ENCODE results near the gene NEAT1. TPM values are rescaled to one million over a fixed set of nuclear protein-coding genes. Genes with fewer than 3 reads are reported as not detected.

Gene NEAT1
- total RNA-seq, 1 donor from 2014 or later, result 114 TPM

- no peak overlapping the region for H3K4me3 ChIP-seq (ENCODE audit: low read depth, low read length)
- H3K36me3 ChIP-seq (ENCODE audit: control insufficient read depth, insufficient read depth, low read length), result peaks cover 13% of the 10 kb centered on the region
- no peaks in the 10 kb centered on the region for H3K27me3 ChIP-seq (ENCODE audit: control insufficient read depth, insufficient read depth, low read length)
- TF ChIP-seq CTCF (IDR thresholded peaks at IDR 0.05; ENCODE audit: insufficient read depth, low read length, severe bottlenecking), result no peak
- FAIRE-seq, result no peak
- DNase-seq (ENCODE audit: low read depth), result peak; percentile 51
Observed at GRCh38 chr11:65428578-65429067, 6.0 kb downstream of the NEAT1 start.

- H3K27me3 ChIP-seq (ENCODE audit: control insufficient read depth, insufficient read depth, low read length), result no peaks in the 10 kb centered on the region
- FAIRE-seq (no peak), DNase-seq (ENCODE audit: low read depth) (peak; percentile 70)
- TF ChIP-seq CTCF (IDR thresholded peaks at IDR 0.05; ENCODE audit: insufficient read depth, low read length, severe bottlenecking), result no peak
- peaks cover 9% of the 10 kb centered on the region for H3K36me3 ChIP-seq (ENCODE audit: control insufficient read depth, insufficient read depth, low read length)
- no peak overlapping the region for H3K4me3 ChIP-seq (ENCODE audit: low read depth, low read length)
Observed at GRCh38 chr11:65429068-65429681, 6.6 kb downstream of the NEAT1 start.

- Histone ChIP-seq H3K36me3 (ENCODE audit: control insufficient read depth, insufficient read depth, low read length) (peaks cover 9% of the 10 kb centered on the region), H3K4me3 (ENCODE audit: low read depth, low read length) (no peak overlapping the region), H3K27me3 (ENCODE audit: control insufficient read depth, insufficient read depth, low read length) (no peaks in the 10 kb centered on the region)
- FAIRE-seq, result no peak
- TF ChIP-seq CTCF (IDR thresholded peaks at IDR 0.05; ENCODE audit: insufficient read depth, low read length, severe bottlenecking), result no peak
- DNase-seq (ENCODE audit: low read depth), result peak; percentile 65
Observed at GRCh38 chr11:65429724-65430405, 7.3 kb downstream of the NEAT1 start.

GRCh38 chr11:65430406-65431217, 8.0 kb downstream of the NEAT1 start:
- DNase-seq (ENCODE audit: low read depth) (peak; percentile 44), FAIRE-seq (no peak)
- Histone ChIP-seq H3K4me3 (ENCODE audit: low read depth, low read length) (no peak overlapping the region), H3K27me3 (ENCODE audit: control insufficient read depth, insufficient read depth, low read length) (no peaks in the 10 kb centered on the region), H3K36me3 (ENCODE audit: control insufficient read depth, insufficient read depth, low read length) (peaks cover 9% of the 10 kb centered on the region)
- no peak for TF ChIP-seq CTCF (IDR thresholded peaks at IDR 0.05; ENCODE audit: insufficient read depth, low read length, severe bottlenecking)

GRCh38 chr11:65431451-65432099, 9.0 kb downstream of the NEAT1 start:
- Histone ChIP-seq H3K4me3 (ENCODE audit: low read depth, low read length) (no peak overlapping the region), H3K27me3 (ENCODE audit: control insufficient read depth, insufficient read depth, low read length) (no peaks in the 10 kb centered on the region), H3K36me3 (ENCODE audit: control insufficient read depth, insufficient read depth, low read length) (peaks cover 16% of the 10 kb centered on the region)
- no peak for TF ChIP-seq CTCF (IDR thresholded peaks at IDR 0.05; ENCODE audit: insufficient read depth, low read length, severe bottlenecking)
- DNase-seq (ENCODE audit: low read depth), result peak; percentile 19
- FAIRE-seq, result no peak

All from bronchial epithelial cell (primary cell).